Esophagus muscularis mucosa (tissue), 4 donors: Measurements from ENCODE around the gene RHBDD3. TPM values are rescaled to one million over a fixed set of nuclear protein-coding genes. Genes with fewer than 3 reads are reported as not detected.

ENCODE experiments used
- DNase-seq: peaks from one replicate; pipeline ENCODE4 v3.0.0-alpha.2; 2017; ENCODE audit errors: extremely low spot score
- H3K27ac ChIP-seq, 4 donors: fragments of 200-600 bp; sonication (generic); replicated peaks in 1 of 4; 1 replicate in 3 of 4; 2 replicates in 1 of 4; pipeline ENCODE4 v1.5.1; 2016 to 2019; ENCODE audit warnings: mild to moderate bottlenecking in 1 of 4
- H3K27me3 ChIP-seq, 4 donors: fragments of 200-600 bp; sonication (generic); one replicate each; pipeline versions ENCODE4 v1.5.1 to v1.6.0; 2016 to 2019
- H3K36me3 ChIP-seq, 4 donors: fragments of 200-600 bp; sonication (generic); one replicate each; pipeline ENCODE4 v1.5.1; 2016 to 2019
- H3K4me1 ChIP-seq, 4 donors: fragments of 200-600 bp; sonication (generic); one replicate each; pipeline ENCODE4 v1.5.1; 2016 to 2019
- H3K4me3 ChIP-seq, 4 donors: fragments of 200-600 bp; sonication (generic); 1 replicate in 2 of 4; 2 replicates in 2 of 4; pipeline ENCODE4 v1.5.1; 2016 to 2019; ENCODE audit warnings: mild to moderate bottlenecking in 4 of 4, moderate library complexity in 1 of 4
- H3K9me3 ChIP-seq, 4 donors: fragments of 200-600 bp; sonication (generic); 1 replicate in 3 of 4; 2 replicates in 1 of 4; pipeline ENCODE4 v1.5.1; 2016 to 2019
- CTCF ChIP-seq, 3 experiments: fragments of 200-600 bp in 2 of 3; fragments of 450-650 bp in 1 of 3; sonication (generic) in 2 of 3; IDR thresholded peaks; one replicate each; pipeline ENCODE4 v1.5.1; 2017 to 2019; ENCODE audit warnings: antibody characterized with exemption in 3 of 3, mild to moderate bottlenecking in 2 of 3, moderate library complexity in 1 of 3
- EP300 ChIP-seq: sonication (generic); formaldehyde crosslinking; IDR thresholded peaks from one replicate; pipeline ENCODE4 v1.6.1; 2017; ENCODE audit warnings: antibody characterized with exemption
- POLR2A ChIP-seq: fragments of 450-650 bp; IDR thresholded peaks from one replicate; pipeline ENCODE4 v1.6.1; 2017; ENCODE audit warnings: antibody characterized with exemption, moderate library complexity, mild to moderate bottlenecking, low read depth
- POLR2AphosphoS5 ChIP-seq, 2 donors: sonication (generic); formaldehyde crosslinking; IDR thresholded peaks; one replicate each; pipeline ENCODE4 v1.6.1; 2017; ENCODE audit warnings: antibody characterized with exemption in 2 of 2
- WGBS: methylation state at CpG from one replicate; pipeline ENCODE4 v1.1.5; 2018; 5-methylcytosine and 5-hydroxymethylcytosine counted together
- intact Hi-C: fragments of 100-400 bp; cut with DNase I; formaldehyde crosslinking; loops from one replicate; pipeline ENCODE4 v1.15.1; 2023
- total RNA-seq, 4 donors: library from RNA; depleted of rRNA; stranded (reverse); fragments of >200 nt; gene quantifications; one replicate each; pipeline versions ENCODE4 v1.1.0 to v1.2.1, GENCODE V29; 2016

Gene RHBDD3
- total RNA-seq, 4 donors from 2014 or later: 12.6 to 23.5 (median 20.7) TPM

DNA sequence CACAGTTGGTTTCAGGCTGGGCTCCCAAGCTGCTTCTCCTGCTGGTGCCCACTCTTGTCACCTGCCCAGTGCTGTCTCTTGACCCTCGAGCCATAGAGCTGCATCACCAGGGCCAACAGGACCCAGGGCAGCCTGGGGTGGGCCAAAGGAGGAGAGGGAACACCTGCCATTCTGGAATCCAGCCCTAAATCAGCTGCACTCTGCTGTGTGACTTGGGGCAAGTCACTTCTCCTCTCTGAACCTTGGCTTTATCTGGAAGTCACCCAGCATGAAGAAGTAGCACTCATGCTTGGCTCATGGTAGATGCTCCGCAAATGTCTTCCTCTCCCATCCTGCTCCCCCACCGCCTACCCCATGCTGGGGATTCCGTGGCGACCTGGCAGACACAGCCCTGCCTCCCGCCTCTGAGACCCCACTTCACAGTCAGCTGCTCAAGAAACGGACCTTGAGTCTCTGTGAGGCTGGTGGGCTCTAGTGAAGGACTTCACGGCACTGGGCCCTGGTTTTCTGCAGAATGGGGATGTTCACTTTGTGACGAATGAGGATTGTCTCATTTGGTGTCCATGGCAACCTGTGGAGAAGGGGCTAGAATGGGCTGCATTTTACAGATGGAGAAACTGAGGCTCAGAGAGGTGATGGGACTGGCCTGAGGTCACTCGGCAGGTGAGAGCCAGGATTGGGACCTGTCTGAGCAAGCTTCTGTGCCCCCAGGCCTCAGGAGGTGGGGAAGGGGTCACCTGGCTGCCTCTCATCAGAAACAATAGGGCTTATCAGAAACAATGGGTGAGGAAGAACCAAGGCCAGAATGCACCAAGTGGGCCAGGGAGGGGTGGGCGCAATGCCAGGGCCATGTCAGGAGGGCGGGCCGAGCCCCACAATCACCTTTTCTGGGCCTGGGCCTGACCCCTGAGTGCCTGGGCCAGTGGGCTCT lies 49.7 kb downstream of the RHBDD3 start:
- H3K9me3 ChIP-seq: no peaks in the 10 kb centered on the region
- intact Hi-C loops: no loop called here
- H3K4me1 ChIP-seq: peaks cover 0 to 8% (median 6%) of the 10 kb centered on the region in 4 donors
- TF ChIP-seq POLR2A: no peak
- no peak for TF ChIP-seq EP300
- TF ChIP-seq POLR2AphosphoS5 (IDR thresholded peaks at IDR 0.05): no peak
- TF ChIP-seq CTCF (IDR thresholded peaks at IDR 0.05): no peak
- DNase-seq: no peak
- WGBS: 95% methylated on average over 7 of the region's 13 CpGs
- H3K27ac ChIP-seq: no peak overlapping the region
- H3K27me3 ChIP-seq: no peaks in the 10 kb centered on the region
- no peak overlapping the region for H3K4me3 ChIP-seq
- H3K36me3 ChIP-seq: no peaks in the 10 kb centered on the region

DNA sequence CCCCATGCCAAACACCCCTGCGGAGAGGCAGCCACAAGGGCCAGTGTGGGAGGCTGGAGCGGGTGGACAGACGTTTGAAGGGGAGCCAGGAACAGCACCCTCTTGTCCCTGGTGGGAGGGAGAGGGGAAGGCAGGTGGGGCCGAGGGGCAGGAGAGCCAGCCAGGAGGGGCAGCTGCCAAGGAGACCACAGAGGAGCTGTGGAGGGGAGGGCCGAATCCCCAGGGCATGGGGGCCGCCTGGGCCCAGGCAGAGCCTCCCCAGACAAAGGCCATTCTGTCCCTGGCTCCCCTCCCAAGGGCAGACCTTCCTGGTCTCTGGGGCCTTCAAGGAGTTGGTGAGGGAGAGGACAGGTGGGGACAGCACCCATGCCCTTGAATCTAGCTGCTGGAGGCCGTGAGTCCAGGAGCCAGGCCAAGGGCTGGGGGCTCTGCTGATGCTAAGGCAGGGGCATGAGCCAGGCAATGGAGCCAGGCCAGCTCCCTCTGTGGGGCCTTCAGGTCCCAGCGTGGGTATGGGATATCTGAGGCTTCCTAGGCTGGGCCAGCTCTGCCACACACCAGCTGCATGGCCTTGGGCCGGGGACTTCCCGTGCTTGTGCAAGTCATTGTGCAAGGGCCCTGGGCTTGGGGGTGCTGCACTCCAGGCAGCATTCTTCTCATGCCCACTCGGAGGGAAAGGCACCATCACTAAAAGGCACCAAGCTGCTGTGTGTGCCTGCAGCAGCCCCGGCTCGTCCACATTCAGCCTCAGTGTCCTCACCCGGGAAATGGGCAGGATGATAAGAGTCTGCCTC lies 50.7 kb downstream of the RHBDD3 start:
- no peaks in the 10 kb centered on the region for H3K27me3 ChIP-seq
- 77% methylated on average over 14 of the region's 14 CpGs for WGBS
- H3K4me3 ChIP-seq: no peak overlapping the region
- DNase-seq: no peak
- TF ChIP-seq EP300 (no peak), CTCF (IDR thresholded peaks at IDR 0.05) (no peak), POLR2AphosphoS5 (IDR thresholded peaks at IDR 0.05) (no peak), POLR2A (no peak)
- intact Hi-C loops: no loop called here
- no peaks in the 10 kb centered on the region for H3K36me3 ChIP-seq
- peaks cover 0 to 8% (median 6%) of the 10 kb centered on the region in 4 donors for H3K4me1 ChIP-seq
- H3K27ac ChIP-seq: no peak overlapping the region
- no peaks in the 10 kb centered on the region for H3K9me3 ChIP-seq

DNA sequence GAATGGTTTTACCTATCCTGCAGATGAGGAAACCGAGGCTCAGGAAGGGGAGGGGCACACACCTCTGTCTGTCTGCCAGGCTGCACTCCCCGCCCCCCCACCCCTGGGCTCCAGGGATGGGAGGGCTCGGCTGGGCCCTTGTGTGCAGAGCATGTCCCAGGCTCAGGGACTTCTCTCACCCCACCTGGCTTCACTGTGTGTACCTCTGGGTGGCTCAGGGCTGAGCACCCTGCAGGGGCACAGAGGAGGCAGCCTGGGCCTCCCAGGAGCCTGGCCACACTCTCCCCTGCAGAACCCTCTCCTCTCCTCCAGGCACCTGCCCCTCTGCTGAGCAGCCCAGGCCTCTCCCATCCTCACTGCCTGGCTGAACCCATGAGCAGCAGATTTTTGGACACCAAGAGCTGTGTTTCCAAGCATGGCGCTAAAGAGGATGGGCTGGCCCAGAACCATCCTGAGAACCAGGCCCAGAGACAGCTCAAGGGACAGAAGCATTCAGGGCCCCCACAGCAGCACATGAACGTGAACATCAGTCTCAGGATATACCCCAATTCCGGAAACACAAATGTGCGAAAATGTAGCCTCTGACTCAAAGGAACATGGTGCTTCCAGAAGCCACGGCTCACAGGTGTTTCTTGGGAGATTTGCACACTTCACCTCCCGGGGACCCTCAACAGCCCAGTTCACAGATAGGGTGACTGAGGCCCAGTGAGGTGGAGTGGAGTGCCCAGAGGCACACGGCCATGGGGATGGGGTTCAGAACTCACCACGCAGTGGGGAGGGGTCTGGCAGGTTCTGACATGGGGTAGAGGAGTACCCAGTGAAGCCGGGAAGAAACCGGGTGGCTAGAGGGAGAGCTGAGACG lies 51.5 kb downstream of the RHBDD3 start:
- TF ChIP-seq CTCF (IDR thresholded peaks at IDR 0.05): no peak
- no peak for TF ChIP-seq EP300
- no peak for TF ChIP-seq POLR2A
- TF ChIP-seq POLR2AphosphoS5 (IDR thresholded peaks at IDR 0.05): no peak

GRCh38 chr22:29215012-29215860 lies 52.5 kb downstream of the RHBDD3 start:
- Histone ChIP-seq H3K27ac (no peak overlapping the region), H3K27me3 (no peaks in the 10 kb centered on the region), H3K4me1 (peaks cover 0 to 3% (median under 1%) of the 10 kb centered on the region in 4 donors), H3K9me3 (no peaks in the 10 kb centered on the region), H3K36me3 (no peaks in the 10 kb centered on the region), H3K4me3 (no peak overlapping the region)
- WGBS: 93% methylated on average over 6 of the region's 14 CpGs
- no peak for DNase-seq
- intact Hi-C loops: no loop called here
- no peak for TF ChIP-seq POLR2AphosphoS5 (IDR thresholded peaks at IDR 0.05)

More for the DNA sequence above, 51.5 kb downstream of the RHBDD3 start:
- intact Hi-C loops: no loop called here
- H3K27ac ChIP-seq: no peak overlapping the region
- DNase-seq: no peak
- 77% methylated on average over 13 of the region's 14 CpGs for WGBS
- H3K4me3 ChIP-seq: no peak overlapping the region
- H3K9me3 ChIP-seq: no peaks in the 10 kb centered on the region
- H3K27me3 ChIP-seq: no peaks in the 10 kb centered on the region
- H3K36me3 ChIP-seq: no peaks in the 10 kb centered on the region
- H3K4me1 ChIP-seq: peaks cover 0 to 8% (median 6%) of the 10 kb centered on the region in 4 donors
